Activated CD8-positive, alpha-beta memory T cell treated with anti-CD3 and anti-CD28 coated beads, Interleukin-2, amount 50 U/mL, for 4 hours (primary cell): ENCODE results near the gene CALM1.

ENCODE experiments used
- DNase-seq: peaks from one replicate; pipeline ENCODE4 v3.0.0-alpha.2; 2020

The CALM1 gene

GRCh38 chr14:90444077-90444696 is 47.4 kb downstream of the CALM1 start:
- DNase-seq: no peak

GRCh38 chr14:90445011-90445410 is 48.2 kb downstream of the CALM1 start:
- no peak for DNase-seq

GRCh38 chr14:90446405-90446804 is 49.6 kb downstream of the CALM1 start:
- no peak for DNase-seq

- DNase-seq: no peak
Measured at GRCh38 chr14:90447720-90448497, 51.1 kb downstream of the CALM1 start.

- DNase-seq: no peak
Measured at GRCh38 chr14:90449411-90449810, 52.6 kb downstream of the CALM1 start.

- no peak for DNase-seq
Measured at GRCh38 chr14:90450151-90450550, 53.3 kb downstream of the CALM1 start.

GRCh38 chr14:90450667-90451066 is 53.8 kb downstream of the CALM1 start:
- DNase-seq: no peak

- no peak for DNase-seq
Measured at GRCh38 chr14:90451443-90451842, 54.6 kb downstream of the CALM1 start.

GRCh38 chr14:90451961-90452360 is 55.1 kb downstream of the CALM1 start:
- DNase-seq: no peak

GRCh38 chr14:90452366-90452765 is 55.5 kb downstream of the CALM1 start:
- DNase-seq: no peak

GRCh38 chr14:90453401-90453951 is 56.6 kb downstream of the CALM1 start:
- DNase-seq: no peak

- DNase-seq: no peak
Measured at GRCh38 chr14:90454041-90455000, 57.5 kb downstream of the CALM1 start.

GRCh38 chr14:90455100-90455571 is 58.3 kb downstream of the CALM1 start:
- DNase-seq: no peak

- DNase-seq: no peak
Measured at GRCh38 chr14:90456551-90456950, 59.7 kb downstream of the CALM1 start.

- no peak for DNase-seq
Measured at GRCh38 chr14:90457186-90457585, 60.4 kb downstream of the CALM1 start.
